Loucy (cell line): ENCODE measurements around the gene TMPRSS2.

Experiments used
- CTCF ChIP-seq: fragments of 200-600 bp; sonication (generic); conservative IDR thresholded peaks from 2 replicates; pipeline ENCODE4 v1.5.1; 2014; ENCODE audit warnings: mild to moderate bottlenecking, antibody characterized with exemption, low read length
- EZH2phosphoT487 ChIP-seq: fragments of 200-600 bp; IDR thresholded peaks from 2 replicates; pipeline ENCODE4 v1.6.1; 2018; ENCODE audit warnings: antibody characterized with exemption, mild to moderate bottlenecking, moderate library complexity, borderline replicate concordance

- TF ChIP-seq CTCF: no peak
- TF ChIP-seq EZH2phosphoT487: no peak
Observed at GRCh38 chr21:41482980-41483379, 25.0 kb downstream of the TMPRSS2 start.
